GM12801 (cell line): ENCODE results near the gene MDN1.

ENCODE experiments used
- CTCF ChIP-seq: IDR thresholded peaks from one replicate; pipeline ENCODE4 v1.5.1; 2011; ENCODE audit warnings: control low read depth; ENCODE audit not compliant: insufficient read length; ENCODE audit errors: extremely low read depth

Gene MDN1

GRCh38 chr6:89660981-89661380 lies 158.6 kb downstream of the MDN1 start:
- no peak for TF ChIP-seq CTCF

GRCh38 chr6:89657445-89658158 lies 162.0 kb downstream of the MDN1 start:
- no peak for TF ChIP-seq CTCF

GRCh38 chr6:89655122-89655521 lies 164.5 kb downstream of the MDN1 start:
- no peak for TF ChIP-seq CTCF

- no peak for TF ChIP-seq CTCF
These were observed 169.0 kb downstream of the MDN1 start for GRCh38 chr6:89650579-89650978.

- TF ChIP-seq CTCF: no peak
These were observed 169.9 kb downstream of the MDN1 start for GRCh38 chr6:89649682-89650081.

- no peak for TF ChIP-seq CTCF
These were observed 174.7 kb downstream of the MDN1 start for GRCh38 chr6:89644864-89645263.

GRCh38 chr6:89643406-89643805 lies 176.2 kb downstream of the MDN1 start:
- TF ChIP-seq CTCF: no peak

- TF ChIP-seq CTCF: no peak
These were observed 176.6 kb downstream of the MDN1 start for GRCh38 chr6:89642956-89643355.
